Activated CD4-positive, alpha-beta T cell treated with anti-CD3 and anti-CD28 coated beads, Interleukin-2, amount 10 ng/mL, durations not matched to agents 7 days and 5 days (primary cell): ENCODE measurements around the gene GALNT14. TPM values are rescaled to one million over a fixed set of nuclear protein-coding genes. Genes with fewer than 3 reads are reported as not detected.

Experiments used
- CTCF ChIA-PET: fragments of 350-600 bp; sonication (Branson Sonifier 250); formaldehyde crosslinking; loops from one replicate; lab custom pipeline; 2021; ENCODE audit warnings: antibody characterized with exemption; lab: Charles Lee
- POLR2A ChIA-PET: fragments of 350-600 bp; sonication (Branson Sonifier 250); formaldehyde crosslinking; loops from one replicate; lab custom pipeline; 2021; ENCODE audit warnings: antibody characterized with exemption; lab: Charles Lee
- DNase-seq: peaks from one replicate; pipeline ENCODE4 v3.0.0-alpha.2; 2020
- H3K27ac Mint-ChIP-seq: one replicate; pipeline ENCODE4 v1.8.0; 2021; ENCODE audit warnings: mild to moderate bottlenecking, moderate library complexity, mixed read lengths
- H3K27me3 Mint-ChIP-seq: one replicate; pipeline ENCODE4 v1.8.0; 2021; ENCODE audit warnings: mixed read lengths
- H3K36me3 Mint-ChIP-seq: one replicate; pipeline ENCODE4 v1.8.0; 2021; ENCODE audit warnings: low read depth, mixed read lengths
- H3K4me1 Mint-ChIP-seq: one replicate; pipeline ENCODE4 v1.8.0; 2021; ENCODE audit warnings: mixed read lengths
- H3K4me3 Mint-ChIP-seq: one replicate; pipeline ENCODE4 v1.8.0; 2021; ENCODE audit warnings: mild to moderate bottlenecking, moderate library complexity, mixed read lengths
- H3K9me3 Mint-ChIP-seq: one replicate; pipeline ENCODE4 v1.8.0; 2021; ENCODE audit warnings: mixed read lengths
- total RNA-seq, 2 experiments: library from RNA; stranded (reverse); gene quantifications; one replicate each; pipeline ENCODE4 v1.2.3, GENCODE V29; 2021

GALNT14 gene
- total RNA-seq, 2 experiments from 2014 or later, result not detected

- H3K4me1 Mint-ChIP-seq, result no peaks in the 10 kb centered on the region
- H3K4me3 Mint-ChIP-seq, result no peak overlapping the region
- H3K36me3 Mint-ChIP-seq, result no peaks in the 10 kb centered on the region
- peaks cover 5% of the 10 kb centered on the region for H3K27me3 Mint-ChIP-seq
- H3K27ac Mint-ChIP-seq, result no peak overlapping the region
- CTCF ChIA-PET, result no interaction called here
- no peak for DNase-seq
- POLR2A ChIA-PET, result no interaction called here
- H3K9me3 Mint-ChIP-seq, result no peaks in the 10 kb centered on the region
These were observed 8.7 kb downstream of the GALNT14 start for GRCh38 chr2:31129375-31130171.

DNA sequence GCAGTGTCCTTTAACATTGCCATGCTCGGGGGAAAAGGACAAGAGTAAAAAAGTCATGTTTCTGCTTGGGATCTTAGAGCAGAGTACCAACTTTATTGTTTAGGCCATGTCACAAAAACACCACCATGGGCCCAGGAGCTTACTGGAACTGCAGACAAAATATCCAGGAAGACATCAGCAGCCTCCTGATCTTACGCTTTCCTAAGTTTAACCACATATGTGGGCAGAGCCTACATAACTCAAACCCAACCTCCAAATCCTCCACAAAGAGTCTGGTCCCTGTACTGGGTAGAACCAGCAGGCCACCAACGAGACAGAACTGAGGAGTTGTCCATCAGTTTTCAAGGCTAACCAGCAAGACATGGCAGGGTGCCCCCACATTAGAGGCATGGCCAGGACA is 10.3 kb downstream of the GALNT14 start:
- no peak for DNase-seq
- H3K27ac Mint-ChIP-seq, result no peak overlapping the region
- H3K36me3 Mint-ChIP-seq, result no peaks in the 10 kb centered on the region
- CTCF ChIA-PET, result no interaction called here
- POLR2A ChIA-PET, result no interaction called here
- no peaks in the 10 kb centered on the region for H3K9me3 Mint-ChIP-seq
- H3K4me3 Mint-ChIP-seq, result no peak overlapping the region
- H3K4me1 Mint-ChIP-seq, result no peaks in the 10 kb centered on the region
- H3K27me3 Mint-ChIP-seq, result peaks cover 6% of the 10 kb centered on the region

DNA sequence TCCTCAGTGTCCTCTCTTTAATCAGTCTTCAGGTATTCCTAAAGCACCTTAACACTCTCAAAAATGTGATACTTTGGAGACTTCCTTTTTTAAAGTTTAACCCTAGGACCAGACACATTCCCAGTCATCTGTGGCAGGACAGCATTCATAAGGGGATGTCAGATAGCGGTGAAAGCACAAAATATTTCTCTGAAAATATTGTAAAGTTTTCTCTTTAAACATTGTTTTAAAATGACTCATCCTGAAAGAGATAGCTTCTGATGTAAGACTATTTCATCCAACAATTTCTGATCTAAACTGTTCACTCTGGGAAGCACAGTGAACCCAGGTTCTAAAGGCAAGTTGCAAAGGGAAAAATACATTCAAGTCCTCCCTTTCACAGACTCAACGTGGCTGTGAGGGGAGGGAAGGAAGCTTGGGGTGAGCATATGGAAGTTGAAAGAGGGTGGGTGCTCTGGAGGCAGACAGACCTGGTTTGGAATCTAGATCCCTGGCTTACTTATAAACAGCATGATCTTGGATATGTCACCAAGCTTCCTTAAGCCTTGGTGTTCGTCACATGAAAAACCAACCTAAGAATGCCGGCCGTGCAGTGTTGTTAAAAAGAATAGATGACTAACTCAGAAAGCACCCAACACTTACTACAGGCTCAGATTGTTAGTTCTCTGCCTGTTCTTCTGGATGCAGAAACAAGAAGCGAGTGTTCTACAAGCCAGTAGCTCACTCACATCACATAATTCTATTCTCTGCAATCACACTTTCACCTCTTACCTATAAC is 12.1 kb downstream of the GALNT14 start:
- H3K4me1 Mint-ChIP-seq, result no peaks in the 10 kb centered on the region
- no peaks in the 10 kb centered on the region for H3K36me3 Mint-ChIP-seq
- ChIA-PET CTCF (no interaction called here), POLR2A (no interaction called here)
- H3K4me3 Mint-ChIP-seq, result no peak overlapping the region
- H3K9me3 Mint-ChIP-seq, result no peaks in the 10 kb centered on the region
- no peak for DNase-seq
- H3K27ac Mint-ChIP-seq, result no peak overlapping the region
- H3K27me3 Mint-ChIP-seq, result peaks cover 6% of the 10 kb centered on the region

- H3K9me3 Mint-ChIP-seq, result no peaks in the 10 kb centered on the region
- peaks cover 6% of the 10 kb centered on the region for H3K27me3 Mint-ChIP-seq
- no peaks in the 10 kb centered on the region for H3K4me1 Mint-ChIP-seq
- CTCF ChIA-PET, result no interaction called here
- no peak overlapping the region for H3K4me3 Mint-ChIP-seq
- DNase-seq, result no peak
- POLR2A ChIA-PET, result no interaction called here
- H3K36me3 Mint-ChIP-seq, result no peaks in the 10 kb centered on the region
- H3K27ac Mint-ChIP-seq, result no peak overlapping the region
These were observed 13.3 kb downstream of the GALNT14 start for GRCh38 chr2:31124904-31125303.

DNA sequence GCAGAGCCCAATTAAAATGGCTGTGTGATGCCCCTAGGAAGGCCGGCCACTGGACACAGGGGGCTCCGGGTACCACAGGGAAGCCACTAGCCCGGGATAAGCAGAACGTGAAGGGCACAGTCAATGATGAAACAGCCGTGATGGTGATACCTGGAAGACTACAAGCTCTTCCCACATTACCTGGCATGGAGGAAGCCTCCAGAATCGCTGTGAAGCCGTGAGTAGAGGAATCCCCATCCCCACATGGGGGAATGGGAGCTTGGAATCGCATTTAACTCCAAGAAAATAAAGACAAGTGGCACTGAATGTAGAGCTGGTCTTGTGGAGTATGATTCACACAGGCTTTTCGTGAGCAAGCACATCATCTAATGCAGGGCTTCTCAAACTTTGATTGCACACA is 16.1 kb downstream of the GALNT14 start:
- no peaks in the 10 kb centered on the region for H3K9me3 Mint-ChIP-seq
- H3K27me3 Mint-ChIP-seq, result peaks cover 10% of the 10 kb centered on the region
- DNase-seq, result no peak
- no peak overlapping the region for H3K27ac Mint-ChIP-seq
- no peak overlapping the region for H3K4me3 Mint-ChIP-seq
- H3K4me1 Mint-ChIP-seq, result no peaks in the 10 kb centered on the region
- CTCF ChIA-PET, result no interaction called here
- POLR2A ChIA-PET, result no interaction called here
- no peaks in the 10 kb centered on the region for H3K36me3 Mint-ChIP-seq

GRCh38 chr2:31113765-31114164 is 24.5 kb downstream of the GALNT14 start:
- Mint-ChIP-seq H3K27me3 (peaks cover 11% of the 10 kb centered on the region), H3K27ac (no peak overlapping the region), H3K9me3 (no peaks in the 10 kb centered on the region), H3K36me3 (no peaks in the 10 kb centered on the region), H3K4me1 (no peaks in the 10 kb centered on the region), H3K4me3 (no peak overlapping the region)
- ChIA-PET CTCF (no interaction called here), POLR2A (no interaction called here)
- no peak for DNase-seq

- peaks cover 7% of the 10 kb centered on the region for H3K27me3 Mint-ChIP-seq
- CTCF ChIA-PET, result no interaction called here
- H3K4me3 Mint-ChIP-seq, result no peak overlapping the region
- no peaks in the 10 kb centered on the region for H3K9me3 Mint-ChIP-seq
- H3K4me1 Mint-ChIP-seq, result no peaks in the 10 kb centered on the region
- no peak overlapping the region for H3K27ac Mint-ChIP-seq
- H3K36me3 Mint-ChIP-seq, result no peaks in the 10 kb centered on the region
- no peak for DNase-seq
- POLR2A ChIA-PET, result no interaction called here
These were observed 25.7 kb downstream of the GALNT14 start for GRCh38 chr2:31112544-31112943.

GRCh38 chr2:31110998-31111397 is 27.2 kb downstream of the GALNT14 start:
- H3K9me3 Mint-ChIP-seq, result no peaks in the 10 kb centered on the region
- no peak for DNase-seq
- H3K36me3 Mint-ChIP-seq, result no peaks in the 10 kb centered on the region
- H3K4me1 Mint-ChIP-seq, result no peaks in the 10 kb centered on the region
- H3K27ac Mint-ChIP-seq, result no peak overlapping the region
- H3K27me3 Mint-ChIP-seq, result peaks cover 10% of the 10 kb centered on the region
- ChIA-PET CTCF (no interaction called here), POLR2A (no interaction called here)
- no peak overlapping the region for H3K4me3 Mint-ChIP-seq

DNA sequence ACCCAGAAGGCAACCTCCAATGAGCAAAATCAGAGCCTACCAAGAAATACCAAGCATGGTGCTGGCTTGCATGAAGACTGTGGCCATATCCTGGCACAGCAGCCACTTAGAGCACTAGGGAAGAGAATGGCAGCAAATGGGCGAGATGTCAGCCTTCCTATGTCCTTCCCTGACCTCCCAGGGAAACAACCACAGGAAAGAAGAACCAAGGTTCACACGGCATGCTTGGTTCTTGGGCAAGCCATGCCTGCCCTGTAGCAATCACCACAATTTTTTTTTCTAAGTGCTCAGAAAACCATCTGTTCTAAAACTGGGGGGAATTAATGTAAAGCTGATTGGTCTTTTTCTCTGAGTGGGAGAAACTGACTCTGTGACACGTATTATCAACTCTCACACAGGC is 27.8 kb downstream of the GALNT14 start:
- peaks cover 10% of the 10 kb centered on the region for H3K27me3 Mint-ChIP-seq

GRCh38 chr2:31109633-31110192 is 28.5 kb downstream of the GALNT14 start:
- Mint-ChIP-seq H3K27ac (no peak overlapping the region), H3K27me3 (peaks cover 7% of the 10 kb centered on the region), H3K36me3 (no peaks in the 10 kb centered on the region), H3K9me3 (no peaks in the 10 kb centered on the region), H3K4me3 (no peak overlapping the region), H3K4me1 (no peaks in the 10 kb centered on the region)
- POLR2A ChIA-PET, result no interaction called here
- CTCF ChIA-PET, result no interaction called here
- no peak for DNase-seq

More for the DNA sequence above, 27.8 kb downstream of the GALNT14 start:
- Mint-ChIP-seq H3K27ac (no peak overlapping the region), H3K9me3 (no peaks in the 10 kb centered on the region), H3K4me3 (no peak overlapping the region), H3K4me1 (no peaks in the 10 kb centered on the region), H3K36me3 (no peaks in the 10 kb centered on the region)
- no peak for DNase-seq
- ChIA-PET POLR2A (no interaction called here), CTCF (no interaction called here)

DNA sequence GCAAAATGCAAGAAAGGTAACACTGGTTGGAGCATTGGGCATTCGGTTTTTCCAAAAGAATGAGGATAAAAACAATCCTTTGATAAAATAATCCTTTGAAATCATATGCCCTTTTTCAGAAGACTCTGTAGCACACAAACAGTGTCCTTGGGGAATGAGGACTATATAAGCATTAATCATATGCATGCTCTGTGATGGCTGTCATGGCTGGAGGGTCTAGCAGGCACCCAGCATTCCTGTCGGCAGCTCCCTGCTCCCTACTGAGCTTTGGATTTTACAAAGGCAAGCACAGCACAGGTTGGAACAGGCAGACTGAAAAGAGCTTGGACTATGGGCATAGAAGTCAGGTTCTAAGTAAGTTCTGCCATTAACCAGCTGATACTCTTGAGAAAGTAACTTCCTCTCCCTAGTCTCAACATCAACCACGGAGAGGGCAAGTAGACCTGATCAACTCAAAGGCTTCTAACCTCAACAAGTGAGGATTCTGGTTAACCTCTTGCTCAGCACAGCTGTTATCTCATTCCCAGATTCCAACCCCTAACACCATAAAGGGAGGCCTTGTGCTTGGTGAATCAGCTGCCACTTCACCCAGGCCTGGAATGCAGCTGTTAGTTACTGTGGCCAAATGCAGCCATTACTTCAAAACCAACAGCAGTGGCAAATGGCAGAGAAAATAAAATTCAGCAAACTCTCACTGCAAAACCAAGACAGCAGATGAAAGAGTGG is 29.5 kb downstream of the GALNT14 start:
- ChIA-PET CTCF (interaction anchor here (1.6 kb wide), 1 partner anchor 13 kb away, joined by 3 read pairs; no protein-coding TSS in a partner anchor), POLR2A (no interaction called here)
- no peak for DNase-seq
- H3K9me3 Mint-ChIP-seq, result no peaks in the 10 kb centered on the region
- no peaks in the 10 kb centered on the region for H3K36me3 Mint-ChIP-seq
- no peak overlapping the region for H3K27ac Mint-ChIP-seq
- no peaks in the 10 kb centered on the region for H3K4me1 Mint-ChIP-seq
- H3K4me3 Mint-ChIP-seq, result no peak overlapping the region
- H3K27me3 Mint-ChIP-seq, result peaks cover 12% of the 10 kb centered on the region

GRCh38 chr2:31107591-31108300 is 30.5 kb downstream of the GALNT14 start:
- H3K9me3 Mint-ChIP-seq, result no peaks in the 10 kb centered on the region
- no peaks in the 10 kb centered on the region for H3K36me3 Mint-ChIP-seq
- POLR2A ChIA-PET, result no interaction called here
- H3K27ac Mint-ChIP-seq, result no peak overlapping the region
- H3K27me3 Mint-ChIP-seq, result peaks cover 12% of the 10 kb centered on the region
- no peak overlapping the region for H3K4me3 Mint-ChIP-seq
- no peaks in the 10 kb centered on the region for H3K4me1 Mint-ChIP-seq
- DNase-seq, result no peak
- CTCF ChIA-PET, result interaction anchor here (1.6 kb wide), 1 partner anchor 12 kb away, joined by 3 read pairs; no protein-coding TSS in a partner anchor
